ENCODE data around the gene SLC9A6.
"Not testable (repeated sequence)": the region's sequence is repeated elsewhere in the genome, so short reads cannot be mapped to it uniquely, and the experiment has no call there.

SLC9A6 gene

DNA sequence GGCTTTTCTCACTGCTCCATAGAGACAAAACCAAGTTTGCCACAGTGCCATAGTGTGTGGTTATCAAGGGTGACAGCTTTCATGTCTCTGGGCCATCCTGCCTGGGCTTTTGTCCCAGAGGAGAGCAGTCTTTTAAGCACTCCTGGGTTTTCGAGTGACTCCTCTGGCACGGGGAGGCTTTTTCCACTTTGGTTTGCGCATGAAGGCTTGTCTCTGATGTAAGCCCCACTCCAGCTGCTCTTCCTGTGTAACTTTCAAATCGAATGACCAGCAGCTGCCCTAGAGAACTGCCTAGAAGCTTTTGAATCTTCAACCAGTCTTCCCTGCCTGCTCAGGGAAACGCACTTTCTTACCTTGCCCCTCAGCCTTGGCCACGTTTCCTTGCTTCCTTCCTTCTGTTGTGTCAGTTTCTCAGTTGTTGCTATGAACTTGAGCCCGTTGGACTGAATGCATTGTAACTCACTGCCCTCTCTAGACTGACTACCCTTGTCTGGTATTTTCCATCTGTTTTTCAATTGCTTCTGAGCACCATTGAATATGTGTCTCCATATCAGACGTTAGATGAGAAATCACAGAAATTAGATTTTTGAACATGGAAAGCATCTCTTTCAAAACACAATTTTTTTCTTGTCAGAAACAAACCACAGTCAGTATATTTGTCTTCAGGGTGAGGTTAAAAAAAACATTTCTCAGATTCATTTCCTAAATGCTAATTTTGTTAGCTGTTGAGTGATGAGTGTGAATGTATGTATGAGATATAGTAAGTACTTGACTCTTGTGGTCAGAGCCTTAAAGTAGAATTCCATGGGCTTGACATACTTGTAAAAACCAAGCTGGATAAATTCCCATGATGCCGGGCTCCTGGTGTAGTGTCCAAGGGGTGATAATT lies 45.3 kb downstream of the SLC9A6 start:
- DNase-seq: no peak

DNA sequence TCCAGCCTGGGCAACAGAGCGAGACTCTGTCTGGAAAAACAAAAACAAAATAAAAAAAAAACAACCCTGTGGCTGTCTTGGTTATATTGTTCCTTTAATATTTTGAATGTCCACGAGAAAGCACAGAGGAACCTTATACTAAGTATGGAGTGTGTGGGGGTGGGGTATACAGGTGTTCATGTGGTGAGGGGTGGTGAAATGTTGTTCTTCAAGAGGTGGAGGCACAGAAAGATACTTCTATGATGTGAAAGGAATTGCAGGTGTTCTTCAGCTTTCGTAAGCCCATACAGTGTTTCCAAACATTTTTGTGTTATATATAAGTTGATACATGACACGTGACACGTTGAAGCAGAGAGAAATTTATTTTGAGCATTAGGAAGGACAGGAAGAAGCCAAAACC lies 46.4 kb downstream of the SLC9A6 start:
- DNase-seq: no peak

DNA sequence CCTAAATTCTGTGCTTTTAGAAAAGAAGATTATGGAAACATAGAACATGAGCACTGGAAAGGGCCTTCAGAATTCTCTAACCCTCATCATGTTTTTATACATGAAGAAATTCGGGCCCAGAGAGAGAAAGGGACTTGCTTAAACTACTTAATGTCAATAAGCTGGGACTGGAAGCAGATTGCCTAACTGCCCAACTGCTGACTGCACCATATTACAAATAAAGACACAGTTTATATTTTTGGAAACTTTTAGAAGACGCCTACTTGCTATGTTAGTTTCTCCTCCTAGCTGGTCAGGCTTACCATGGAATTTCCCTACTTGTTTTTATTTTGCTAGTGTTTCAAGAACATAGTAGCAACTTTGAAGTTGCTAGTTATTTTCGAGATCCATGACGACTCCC lies 47.1 kb downstream of the SLC9A6 start:
- no peak for DNase-seq

DNA sequence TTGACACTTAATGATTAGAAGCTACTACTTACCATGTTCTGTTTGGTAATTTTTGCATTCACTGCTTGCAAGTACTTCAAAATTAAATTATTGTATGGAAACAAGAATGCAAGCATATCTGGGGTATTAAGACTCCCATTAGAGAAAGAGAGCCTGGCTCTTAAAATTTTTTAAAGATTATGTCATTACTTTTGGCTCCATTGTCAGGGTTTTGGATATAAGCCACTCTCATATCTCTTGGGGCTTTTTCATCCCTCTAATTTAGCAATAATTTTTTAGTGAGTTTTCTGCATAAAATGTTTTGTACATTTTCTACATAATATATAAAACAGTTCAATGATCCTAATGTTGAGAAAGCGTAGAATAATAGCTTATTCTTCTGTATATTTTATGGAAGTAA lies 49.4 kb downstream of the SLC9A6 start:
- no peak for DNase-seq

DNA sequence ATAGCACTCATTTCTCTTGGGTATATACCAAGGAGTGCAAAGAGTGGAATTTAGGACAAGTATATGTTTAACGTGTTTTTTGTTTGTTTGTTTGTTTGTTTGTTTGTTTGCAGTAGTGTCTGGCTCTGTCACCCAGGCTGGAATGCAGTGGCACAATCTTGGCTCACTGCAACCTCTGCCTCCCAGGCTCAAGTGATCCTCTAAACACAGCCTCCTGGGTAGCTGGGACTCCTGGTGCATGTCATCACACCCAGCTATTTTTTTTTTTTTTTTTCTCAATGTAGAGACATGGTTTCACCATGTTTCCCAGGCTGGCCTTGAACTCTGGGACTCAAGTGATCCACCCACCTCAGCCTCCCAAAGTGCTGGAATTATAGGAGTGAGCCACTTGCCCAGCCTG lies 50.4 kb downstream of the SLC9A6 start:
- no peak for DNase-seq

DNA sequence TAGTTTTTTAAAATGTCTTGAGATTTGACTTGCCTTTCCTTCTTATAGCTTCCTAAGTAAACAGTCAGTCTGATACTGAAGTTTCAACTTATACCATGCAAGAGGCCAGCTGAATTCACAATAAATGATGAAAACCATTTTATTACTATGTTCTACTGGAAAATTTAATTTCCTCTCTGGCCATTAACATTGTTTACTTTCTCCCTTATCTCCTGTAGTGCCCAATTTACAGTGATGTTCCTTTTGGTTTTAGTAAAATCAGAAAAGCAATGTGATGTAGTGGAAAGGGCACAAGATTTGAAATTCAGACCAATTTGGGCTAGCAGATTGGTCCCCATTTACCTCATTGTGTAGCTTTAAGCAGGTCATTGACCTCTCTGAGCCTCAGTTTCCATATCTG lies 54.2 kb downstream of the SLC9A6 start:
- DNase-seq: no peak

DNA sequence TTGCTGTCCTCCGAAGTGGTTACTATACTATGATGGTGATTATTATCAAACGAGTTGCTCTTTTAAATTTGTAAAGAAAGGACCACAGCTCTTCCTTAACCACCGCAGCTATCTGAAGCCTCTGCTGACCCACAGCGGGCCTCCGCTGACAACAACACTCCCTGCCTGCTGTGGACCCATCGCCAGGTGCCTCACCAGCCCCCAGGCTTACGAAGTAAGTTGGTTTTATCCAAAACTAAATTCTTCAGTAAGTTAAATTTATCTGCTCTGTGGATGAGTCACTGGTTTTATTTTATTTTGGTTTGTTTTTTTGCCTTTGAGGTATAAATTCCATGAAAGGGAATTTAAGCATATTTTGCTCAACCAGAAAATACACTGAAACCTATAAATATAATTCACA lies 54.7 kb downstream of the SLC9A6 start:
- DNase-seq: no peak

DNA sequence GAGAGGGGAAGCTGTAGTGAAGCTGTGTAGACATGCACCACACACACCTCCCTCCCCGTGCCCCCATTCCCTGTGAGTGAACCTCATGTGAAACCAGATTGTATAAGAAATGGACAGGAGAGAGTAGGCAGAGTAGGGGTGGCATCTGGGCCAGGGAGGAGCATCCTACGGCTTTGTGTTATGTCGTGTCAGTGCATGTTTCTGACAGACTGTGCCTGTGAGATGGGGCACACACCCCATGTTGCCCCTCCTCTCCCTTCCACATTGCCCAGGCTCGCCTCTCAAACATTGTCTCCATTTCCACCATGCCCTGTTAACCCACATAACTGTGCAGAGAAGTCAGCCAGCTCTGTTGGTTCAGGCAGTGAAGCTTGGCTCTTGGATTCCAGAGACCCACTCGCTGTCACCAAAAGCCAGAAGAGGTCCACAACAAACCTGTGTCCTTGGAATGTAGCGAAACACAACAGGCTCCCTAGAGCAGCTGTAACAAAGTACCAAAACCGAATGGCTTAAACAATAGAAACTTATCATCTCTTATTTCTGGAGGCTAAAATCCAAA lies 56.1 kb downstream of the SLC9A6 start:
- no peak for DNase-seq

DNA sequence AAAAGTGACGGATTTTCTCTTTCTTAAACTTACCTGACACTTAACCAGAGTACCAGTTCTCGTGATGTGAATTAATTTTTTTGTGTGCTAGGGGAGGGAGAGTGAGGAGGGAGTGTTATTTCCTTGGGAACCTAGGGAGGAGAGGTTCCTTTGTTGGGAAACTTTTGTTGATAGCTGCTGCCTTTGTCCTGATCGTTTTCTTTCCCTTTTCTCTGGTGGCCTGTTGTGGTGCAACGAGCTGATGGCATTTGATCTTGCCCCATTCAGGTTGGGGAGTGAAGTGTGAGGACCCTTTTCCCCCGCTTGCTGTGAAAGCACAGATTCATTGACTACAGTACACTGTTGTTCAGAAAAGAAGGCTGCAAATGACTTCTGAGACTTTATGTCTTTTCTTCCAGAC lies 59.8 kb downstream of the SLC9A6 start:
- no peak for DNase-seq

DNA sequence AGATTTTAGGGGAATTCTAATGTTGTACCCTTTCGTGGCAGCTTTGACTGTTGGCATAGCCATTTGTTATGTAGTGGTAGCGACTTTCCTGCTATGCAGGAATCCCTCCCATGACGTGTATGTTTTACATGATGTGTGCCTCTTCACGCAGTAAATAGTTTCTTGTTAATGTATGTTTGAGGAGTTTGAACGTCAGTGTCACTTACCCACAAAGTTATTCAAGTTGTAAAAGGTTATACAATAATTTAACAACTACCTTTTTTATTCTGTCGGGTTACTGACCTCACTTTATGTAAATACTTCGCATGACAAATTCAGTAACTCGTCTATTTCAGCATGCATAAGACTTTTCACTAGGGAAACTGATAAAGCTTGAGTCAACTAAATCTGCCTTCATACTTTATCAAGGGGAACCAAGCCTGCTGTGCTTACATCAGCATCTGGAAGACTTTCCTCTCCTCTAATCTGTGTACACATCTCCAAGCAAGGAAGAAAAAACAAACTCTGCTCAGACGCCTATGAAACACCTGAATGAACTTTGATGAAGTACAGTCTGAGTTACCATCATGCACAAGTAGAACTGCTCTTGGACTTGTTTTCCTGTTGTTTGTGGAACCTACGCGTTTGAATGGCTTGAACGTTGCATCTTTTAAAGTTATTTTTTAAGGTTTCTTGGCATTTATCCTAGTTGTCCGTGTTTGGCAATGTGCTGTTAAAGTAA lies 61.2 kb downstream of the SLC9A6 start:
- DNase-seq: no peak

DNA sequence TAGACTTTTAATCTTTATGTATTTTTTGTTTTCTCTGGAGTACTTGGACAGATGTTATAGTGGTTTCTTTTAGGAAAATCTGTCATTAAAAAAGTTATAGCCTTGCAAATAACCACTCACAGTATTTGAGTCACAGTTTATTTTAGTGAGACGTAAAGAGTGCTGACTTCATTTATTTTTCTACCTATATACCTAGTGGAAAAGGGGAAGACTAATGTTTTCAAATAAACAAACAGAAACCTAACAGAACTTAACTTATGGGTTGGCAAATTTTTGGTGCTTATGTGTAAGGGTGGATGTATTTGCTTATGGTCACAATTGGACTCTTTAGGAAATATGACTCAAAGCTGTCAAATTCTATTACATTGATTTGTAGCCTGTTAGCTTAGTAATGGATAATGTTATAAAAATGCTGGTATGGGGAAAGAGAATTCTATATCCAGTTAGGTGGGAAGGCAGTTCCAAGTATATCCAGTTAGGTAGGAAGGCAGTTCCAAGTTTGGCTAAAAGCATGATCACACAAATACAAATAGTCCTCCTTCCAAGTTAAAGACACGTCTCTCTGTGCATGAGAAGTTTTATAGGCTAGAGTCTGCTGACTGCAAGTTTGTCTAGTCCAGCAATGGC lies 61.9 kb downstream of the SLC9A6 start:
- DNase-seq: no peak

DNA sequence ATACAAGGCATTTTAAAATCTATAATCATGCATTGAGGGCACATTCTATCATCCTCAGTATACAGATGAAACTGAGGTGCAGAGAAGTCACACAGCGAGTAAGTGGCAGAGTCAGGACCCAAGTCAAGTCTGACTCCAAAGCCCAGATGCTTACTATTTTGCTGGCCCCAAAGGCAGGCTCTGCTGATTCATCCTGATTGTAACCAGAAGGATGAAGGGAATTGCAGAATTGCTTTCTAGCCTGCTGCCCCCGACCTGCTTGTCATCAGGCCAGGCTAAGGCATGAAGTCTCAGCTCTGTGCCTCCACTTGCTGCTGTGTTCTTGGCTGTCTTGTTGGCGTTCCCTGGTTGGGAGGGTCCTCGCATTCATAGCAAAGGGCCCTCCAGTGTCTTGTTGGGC lies 62.7 kb downstream of the SLC9A6 start:
- peak; percentile 11 for DNase-seq

DNA sequence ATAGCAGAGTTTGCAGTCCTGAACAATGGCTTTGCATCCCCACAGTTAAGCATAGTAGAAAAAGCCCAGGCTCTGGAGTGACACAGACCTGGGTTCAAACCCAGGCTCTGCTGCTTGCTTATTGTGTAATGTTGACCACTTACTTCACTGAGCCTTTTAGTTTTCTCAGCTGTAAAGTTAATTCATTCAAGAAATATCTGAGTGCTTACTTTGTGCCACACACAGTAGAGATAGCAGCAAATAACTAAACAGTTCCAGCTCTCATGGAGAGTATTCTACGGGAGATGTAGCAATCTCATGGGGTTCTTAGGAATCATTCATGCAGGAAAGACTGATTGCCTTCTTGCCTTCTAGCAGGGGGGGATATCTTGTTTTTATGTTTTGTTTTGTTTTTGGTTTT lies 63.2 kb downstream of the SLC9A6 start:
- no peak for DNase-seq

DNA sequence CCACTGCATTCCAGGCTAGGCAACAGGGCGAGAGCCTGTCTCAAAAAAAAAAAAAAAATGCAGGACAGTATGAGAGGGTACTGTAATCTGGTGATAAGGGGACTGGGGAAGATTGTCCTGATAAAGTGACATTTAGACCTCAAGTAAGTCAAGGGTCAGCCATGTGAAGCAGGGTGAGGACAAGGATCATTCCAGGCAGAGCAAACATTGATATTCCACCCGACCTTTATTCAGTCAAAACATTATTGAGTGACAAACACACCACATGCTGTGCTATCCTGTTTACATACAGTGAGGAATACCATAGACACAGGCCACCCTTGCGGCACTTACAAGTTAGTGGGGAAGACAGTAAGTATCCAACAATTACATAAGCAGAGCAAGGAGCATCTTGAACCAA lies 64.4 kb downstream of the SLC9A6 start:
- no peak for DNase-seq

DNA sequence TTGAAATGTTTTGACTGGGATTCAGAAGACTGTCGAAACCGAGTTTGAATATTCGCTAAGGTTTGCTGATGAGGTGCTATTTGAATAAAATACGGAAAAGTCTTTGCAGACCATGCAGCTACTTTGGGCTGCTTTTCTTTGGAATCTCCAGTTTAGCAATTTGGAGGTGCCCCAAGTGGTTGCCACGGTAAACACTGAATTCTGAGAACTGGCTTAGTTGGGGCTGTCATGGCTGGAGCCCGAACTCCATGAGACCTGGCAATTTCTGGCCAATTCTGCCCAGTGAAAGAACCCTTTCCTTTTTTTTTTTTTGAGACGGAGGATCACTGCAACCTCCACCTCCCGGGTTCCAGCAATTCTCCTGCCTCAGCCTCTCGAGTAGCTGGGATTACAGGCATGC lies 65.6 kb downstream of the SLC9A6 start:
- DNase-seq: not testable (repeated sequence)

DNA sequence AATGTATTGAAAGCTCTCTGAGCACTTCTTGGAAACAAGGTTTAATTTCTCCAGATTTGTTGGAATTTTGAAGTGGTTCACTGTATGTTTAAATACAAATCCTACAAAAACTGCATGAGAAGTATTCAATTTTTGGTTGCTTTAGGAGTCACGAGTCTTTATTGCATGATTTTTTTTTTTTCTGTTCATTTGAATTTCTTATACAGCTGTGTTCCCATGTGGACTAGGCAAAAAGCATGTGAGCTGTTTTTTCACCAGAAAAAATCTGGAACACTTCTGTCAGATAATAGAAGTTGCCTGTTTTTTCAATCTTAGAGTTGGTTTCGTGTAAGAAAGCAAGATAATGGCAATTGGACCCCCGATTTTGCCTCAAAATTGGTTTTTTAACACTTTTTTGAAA lies 66.4 kb downstream of the SLC9A6 start:
- DNase-seq: no peak

DNA sequence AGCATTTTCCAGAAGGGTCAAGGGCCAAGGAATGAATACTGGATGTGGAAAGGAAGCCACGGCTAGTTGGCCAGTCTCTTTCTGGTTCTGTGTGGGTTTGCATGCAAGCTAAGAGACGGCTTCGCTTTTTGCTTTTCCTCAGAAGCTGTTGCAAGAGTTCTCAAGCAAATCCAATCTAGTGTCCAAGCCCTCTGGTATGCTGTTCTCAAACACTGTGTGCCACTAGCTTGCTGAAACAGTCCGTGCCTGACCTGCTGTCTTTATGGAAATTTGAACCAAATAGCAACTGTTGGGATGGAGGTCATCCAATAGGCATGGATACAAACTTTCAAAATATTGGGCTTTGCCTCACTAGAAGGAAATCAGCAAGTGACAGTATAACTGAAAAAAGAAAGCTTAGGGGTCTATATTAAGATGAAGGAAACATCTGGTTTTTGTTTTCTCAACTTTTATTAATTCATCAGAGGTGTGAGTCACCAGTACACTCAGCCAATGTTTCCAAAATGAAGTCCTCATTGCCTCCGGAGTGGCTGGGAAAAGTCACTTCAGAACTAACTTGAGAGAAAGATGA lies 70.5 kb downstream of the SLC9A6 start:
- peak; percentile 32 for DNase-seq

DNA sequence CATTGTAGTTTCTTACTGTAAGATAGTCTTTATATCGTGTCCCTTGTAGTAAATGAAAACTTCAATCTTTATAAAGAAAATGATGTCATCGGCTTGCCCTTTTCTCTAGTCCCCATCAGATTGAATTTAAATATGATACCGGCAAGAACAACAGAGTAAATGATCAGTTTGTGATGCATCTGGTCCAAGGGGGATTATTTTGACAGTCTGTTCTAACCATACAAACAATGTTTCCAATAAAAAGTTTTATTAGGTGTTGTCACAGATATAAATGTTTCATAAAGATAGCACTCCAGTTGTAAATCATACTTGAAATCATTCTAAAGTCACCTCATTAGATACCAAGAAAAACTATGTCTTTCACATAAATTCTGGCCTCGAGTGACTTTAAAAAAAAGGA lies 72.3 kb downstream of the SLC9A6 start:
- DNase-seq: no peak

DNA sequence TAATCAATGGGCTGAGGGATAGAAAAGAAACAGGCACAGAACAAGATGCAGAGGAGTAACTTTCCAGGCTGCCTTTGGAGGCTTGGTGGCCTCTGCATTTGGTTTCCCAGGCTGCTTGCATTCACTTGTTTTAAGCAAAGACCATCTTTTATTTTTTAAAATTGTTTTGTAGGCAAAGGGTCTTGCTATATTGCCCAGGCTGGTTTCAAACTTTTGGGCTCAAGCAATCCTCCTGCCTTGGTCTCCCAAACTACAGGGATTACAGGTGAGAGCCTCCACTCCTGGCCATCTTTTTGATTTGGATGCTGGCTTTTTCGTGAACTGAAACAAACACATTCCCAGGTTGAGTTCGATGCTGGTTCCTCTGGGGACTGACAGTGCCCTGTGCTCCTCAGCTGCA lies 74.1 kb downstream of the SLC9A6 start:
- no peak for DNase-seq

DNA sequence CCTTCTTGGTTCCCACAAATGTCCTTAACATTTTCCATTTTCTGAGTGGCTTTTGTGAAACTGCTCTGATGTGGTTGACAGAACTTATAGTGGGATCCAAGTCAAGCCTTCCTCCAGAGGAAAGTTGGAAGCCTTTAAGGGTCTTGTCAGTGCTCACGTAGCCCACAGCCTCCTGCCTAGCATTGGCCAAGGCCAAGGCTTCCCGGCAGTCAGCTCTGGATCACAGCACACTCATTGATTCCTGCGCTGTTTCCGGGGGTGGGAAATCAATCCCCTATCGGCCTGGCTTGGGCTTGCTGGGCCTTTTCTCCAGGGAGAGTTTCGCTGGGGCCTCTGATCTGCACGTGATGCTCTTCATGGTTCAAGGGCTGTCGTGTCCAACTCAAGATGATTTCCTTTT lies 76.1 kb downstream of the SLC9A6 start:
- DNase-seq: no peak

DNA sequence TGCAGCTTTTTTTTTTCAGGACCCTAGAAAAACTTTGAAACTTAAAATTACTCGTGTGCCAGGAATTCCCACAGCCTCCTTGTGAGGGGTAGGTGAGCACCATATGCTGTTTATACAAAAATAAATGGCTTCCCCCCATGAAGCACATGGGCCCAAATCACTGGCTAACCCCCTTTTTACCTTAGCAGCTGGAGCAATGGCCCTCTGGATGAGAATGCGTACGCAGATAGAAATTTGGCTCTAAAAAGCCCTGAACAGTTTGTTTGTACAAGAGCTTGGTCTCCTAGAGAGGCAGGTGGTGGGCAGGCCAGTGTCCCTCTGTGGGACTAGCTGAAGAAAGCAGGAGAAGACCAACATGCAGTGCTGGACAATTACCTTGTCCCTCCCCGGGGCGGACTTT lies 76.5 kb downstream of the SLC9A6 start:
- DNase-seq: no peak

DNA sequence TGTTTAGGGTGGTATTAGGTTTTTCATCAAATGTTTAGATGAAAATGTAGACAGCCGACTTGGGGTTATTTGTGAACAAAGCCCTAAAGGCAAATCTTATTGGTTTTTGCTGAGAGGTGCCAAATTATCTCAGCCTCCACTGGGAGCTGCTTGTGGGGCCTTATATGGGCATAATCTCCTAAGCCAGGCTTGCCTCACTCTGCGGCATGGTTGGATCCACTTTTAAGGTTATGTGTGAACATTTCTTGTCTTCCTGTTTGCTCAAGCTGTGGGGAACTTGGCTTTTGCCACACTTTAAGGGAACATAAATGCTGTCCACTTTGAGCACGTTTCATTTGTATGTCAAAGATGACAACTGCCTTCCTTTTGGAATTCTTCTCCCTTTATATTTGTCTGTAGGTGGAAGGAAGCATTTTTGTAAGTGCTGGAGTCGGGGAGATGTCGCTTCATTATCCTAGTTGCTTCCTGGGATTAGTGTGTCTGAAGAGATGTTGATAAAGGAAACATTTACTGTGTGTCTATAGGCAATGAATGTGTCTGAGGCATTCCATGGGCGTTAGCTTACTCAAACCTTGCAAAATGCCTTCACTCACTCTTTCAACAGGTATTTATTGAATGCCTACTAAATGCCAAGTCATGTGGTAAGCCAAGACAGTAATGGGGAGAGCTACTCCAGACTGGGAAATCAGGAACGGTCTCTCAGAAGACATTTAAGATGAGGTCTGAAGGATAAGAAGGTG lies 78.3 kb downstream of the SLC9A6 start:
- DNase-seq: no peak

DNA sequence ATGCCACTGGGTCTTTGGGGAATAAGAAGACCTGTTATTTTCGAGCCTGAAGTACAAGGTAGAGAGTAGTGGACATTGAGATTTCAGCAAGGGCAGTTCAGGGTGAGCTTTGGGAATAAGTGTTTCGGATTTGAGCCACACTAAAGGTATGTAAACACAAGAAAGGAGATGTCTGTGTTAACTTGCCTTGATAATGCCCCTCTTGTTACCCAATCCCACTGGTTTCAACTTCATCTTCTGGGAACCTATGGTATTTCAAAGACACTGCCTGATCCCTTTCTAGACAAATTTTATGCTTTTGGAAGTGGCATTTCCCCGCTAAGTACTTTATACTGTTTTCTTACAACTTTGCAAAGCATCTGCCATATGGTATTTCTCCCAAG lies 79.4 kb downstream of the SLC9A6 start:
- DNase-seq: no peak
